H1 (cell line): Measurements from ENCODE around the gene NAGS. TPM values are rescaled to one million over a fixed set of nuclear protein-coding genes. Genes with fewer than 3 reads are reported as not detected.
A peak's percentile ranks its signal among the peaks of the same experiment; 100 is the strongest.

Experiments used
- CTCF ChIA-PET: fragments of 300-600 bp; sonication (Branson Sonifier 250); formaldehyde crosslinking; loops from one replicate; lab custom pipeline; 2021; ENCODE audit not compliant: partially characterized antibody; lab: Charles Lee
- POLR2A ChIA-PET: fragments of 300-600 bp; sonication (Branson Sonifier 250); formaldehyde crosslinking; loops from one replicate; lab custom pipeline; 2021; ENCODE audit warnings: inconsistent platforms; ENCODE audit not compliant: partially characterized antibody; lab: Charles Lee
- DNase-seq, 2 experiments: peaks; one replicate each; pipeline versions ENCODE4 v3.0.0 to v3.0.0-alpha.2; 2010 to 2022; ENCODE audit warnings: low spot score in 2 of 2, low read depth in 1 of 2, mixed read lengths in 1 of 2
- FAIRE-seq: peaks from 2 replicates; lab custom pipeline; 2011; peaks lifted over from hg19 to GRCh38; lab: Jason Lieb, UNC
- H2AFZ ChIP-seq: 2 replicates; pipeline ENCODE4 v1.8.1; 2012; ENCODE audit warnings: low read length, inconsistent platforms
- H2AK5ac ChIP-seq: 2 replicates; pipeline ENCODE4 v1.6.1; 2013; ENCODE audit warnings: low read depth, low read length
- H2BK120ac ChIP-seq: replicated peaks from 2 replicates; pipeline ENCODE3; 2013; ENCODE audit warnings: low read depth, low read length, inconsistent platforms
- H2BK12ac ChIP-seq: 2 replicates; pipeline ENCODE4 v1.6.1; 2013; ENCODE audit warnings: low read depth, low read length
- H2BK15ac ChIP-seq: 2 replicates; pipeline ENCODE4 v1.6.1; 2013; ENCODE audit warnings: low read length
- H2BK20ac ChIP-seq: 2 replicates; pipeline ENCODE4 v1.6.1; 2013; ENCODE audit warnings: low read length
- H2BK5ac ChIP-seq: 2 replicates; pipeline ENCODE4 v1.6.1; 2013; ENCODE audit warnings: low read depth, low read length
- H3K14ac ChIP-seq: 2 replicates; pipeline ENCODE4 v1.6.1; 2013; ENCODE audit warnings: inconsistent platforms; ENCODE audit not compliant: insufficient read length
- H3K18ac ChIP-seq: 2 replicates; pipeline ENCODE4 v1.6.1; 2013; ENCODE audit warnings: low read length; ENCODE audit errors: extremely low read depth
- H3K23ac ChIP-seq: 2 replicates; pipeline ENCODE4 v1.6.1; 2013; ENCODE audit warnings: inconsistent platforms; ENCODE audit not compliant: insufficient read length
- H3K23me2 ChIP-seq: 2 replicates; pipeline ENCODE4 v1.6.1; 2013; ENCODE audit warnings: low read depth, low read length
- H3K27ac ChIP-seq: 2 replicates; pipeline ENCODE4 v1.6.1; 2011; ENCODE audit warnings: low read depth, low read length, inconsistent platforms
- H3K27me3 ChIP-seq, 4 experiments: replicated peaks in 1 of 4; 1 replicate in 1 of 4; 2 replicates in 3 of 4; pipeline versions ENCODE4 v1.6.1 to v1.8.1; 2011 to 2013; ENCODE audit warnings: low read length in 3 of 4, mild to moderate bottlenecking in 3 of 4, inconsistent platforms in 2 of 4, mixed read lengths in 2 of 4, moderate library complexity in 1 of 4; ENCODE audit not compliant: control insufficient read depth in 3 of 4, insufficient read depth in 3 of 4; ENCODE audit errors: extremely low read depth in 1 of 4
- H3K36me3 ChIP-seq, 4 experiments: 2 replicates each; pipeline versions ENCODE4 v1.6.1 to v1.8.1; 2011 to 2013; ENCODE audit warnings: mild to moderate bottlenecking in 4 of 4, low read length in 3 of 4, moderate library complexity in 2 of 4, control low read depth in 1 of 4, inconsistent platforms in 1 of 4; ENCODE audit not compliant: insufficient read depth in 4 of 4, control insufficient read depth in 2 of 4
- H3K4ac ChIP-seq: replicated peaks from 2 replicates; pipeline ENCODE3; 2013; ENCODE audit warnings: low read length, low read depth, mixed read lengths, inconsistent platforms; ENCODE audit not compliant: insufficient read length
- H3K4me1 ChIP-seq, 4 experiments: replicated peaks in 1 of 4; 1 replicate in 1 of 4; 2 replicates in 3 of 4; pipeline versions ENCODE4 v1.6.1 to v1.8.1; 2011 to 2013; ENCODE audit warnings: low read length in 3 of 4, inconsistent platforms in 2 of 4, mixed read lengths in 1 of 4; ENCODE audit not compliant: insufficient read depth in 4 of 4, control insufficient read depth in 3 of 4
- H3K4me2 ChIP-seq, 2 experiments: 2 replicates each; pipeline versions ENCODE4 v1.6.1 to v1.8.1; 2011 to 2013; ENCODE audit warnings: low read depth in 2 of 2, low read length in 2 of 2, control low read depth in 1 of 2, inconsistent platforms in 1 of 2, mild to moderate bottlenecking in 1 of 2; ENCODE audit not compliant: insufficient read depth in 1 of 2
- H3K4me3 ChIP-seq, 4 experiments: fragments of 200-600, 300-600 bp in 1 of 4; sonication (generic), shearing (Covaris generic), sonication (Bioruptor Twin) in 1 of 4; 2 replicates each; pipeline versions ENCODE4 v1.5.1 to v1.8.1; 2011 to 2016; ENCODE audit warnings: low read length in 4 of 4, low read depth in 3 of 4, control low read depth in 2 of 4, inconsistent platforms in 2 of 4, mild to moderate bottlenecking in 2 of 4, mixed read lengths in 1 of 4, moderate library complexity in 1 of 4; ENCODE audit not compliant: insufficient read depth in 2 of 4; ENCODE audit errors: extremely low read depth in 1 of 4
- H3K56ac ChIP-seq: replicated peaks from 2 replicates; pipeline ENCODE3; 2013; ENCODE audit warnings: low read depth, mild to moderate bottlenecking, mixed read lengths, low read length, inconsistent platforms; ENCODE audit not compliant: insufficient read length
- H3K79me1 ChIP-seq: 2 replicates; pipeline ENCODE4 v1.6.1; 2013; ENCODE audit warnings: low read depth, low read length, control low read depth
- H3K79me2 ChIP-seq, 2 experiments: 2 replicates each; pipeline versions ENCODE4 v1.6.1 to v1.8.1; 2012 to 2013; ENCODE audit warnings: low read length in 2 of 2, mild to moderate bottlenecking in 2 of 2, inconsistent platforms in 1 of 2; ENCODE audit not compliant: insufficient read depth in 2 of 2, control insufficient read depth in 1 of 2
- H3K9ac ChIP-seq, 4 experiments: replicated peaks in 1 of 4; 1 replicate in 1 of 4; 2 replicates in 3 of 4; pipeline versions ENCODE4 v1.6.1 to v1.8.1; 2011 to 2013; ENCODE audit warnings: low read depth in 3 of 4, low read length in 3 of 4, control low read depth in 2 of 4, mild to moderate bottlenecking in 2 of 4, moderate library complexity in 2 of 4, inconsistent platforms in 1 of 4; ENCODE audit errors: extremely low read depth in 1 of 4
- H3K9me3 ChIP-seq, 2 experiments: 2 replicates each; pipeline versions ENCODE4 v1.6.1 to v1.8.1; 2012 to 2013; ENCODE audit warnings: mild to moderate bottlenecking in 2 of 2, moderate library complexity in 2 of 2, control low read depth in 1 of 2, inconsistent platforms in 1 of 2, low read depth in 1 of 2, low read length in 1 of 2, mixed read lengths in 1 of 2; ENCODE audit not compliant: insufficient read depth in 2 of 2
- H4K20me1 ChIP-seq, 2 experiments: replicated peaks in 1 of 2; 2 replicates each; pipeline versions ENCODE3 to v1.8.1; 2011 to 2013; ENCODE audit warnings: inconsistent platforms in 2 of 2, low read length in 2 of 2, mild to moderate bottlenecking in 1 of 2; ENCODE audit not compliant: insufficient read depth in 2 of 2, control insufficient read depth in 1 of 2
- H4K5ac ChIP-seq: 2 replicates; pipeline ENCODE4 v1.6.1; 2013; ENCODE audit warnings: low read length, low read depth, mixed read lengths, inconsistent platforms; ENCODE audit not compliant: insufficient read length
- H4K8ac ChIP-seq: 2 replicates; pipeline ENCODE4 v1.8.0; 2013; ENCODE audit warnings: mild to moderate bottlenecking, moderate library complexity, low read length, inconsistent platforms; ENCODE audit not compliant: insufficient read depth; ENCODE audit errors: extremely low read depth
- H4K91ac ChIP-seq: replicated peaks from 2 replicates; pipeline ENCODE3; 2013; ENCODE audit warnings: low read length, mixed read lengths, inconsistent platforms; ENCODE audit not compliant: insufficient read length
- BCL11A ChIP-seq, 2 experiments: IDR thresholded peaks; one replicate each; pipeline ENCODE4 v1.6.1; 2011; ENCODE audit warnings: low read depth in 2 of 2, low read length in 2 of 2, mild to moderate bottlenecking in 2 of 2
- CBX8 ChIP-seq: fragments of 300-800, 300-1000 bp; sonication (generic); IDR thresholded peaks from 2 replicates; pipeline ENCODE4 v1.7.1; 2016; ENCODE audit warnings: low read depth, low read length, borderline replicate concordance
- CHD1 ChIP-seq: IDR thresholded peaks from 2 replicates; pipeline ENCODE4 v1.6.1; 2012; ENCODE audit warnings: low read depth, low read length, improper control_type of control experiment
- CTBP2 ChIP-seq: IDR thresholded peaks from 2 replicates; pipeline ENCODE4 v1.7.0; 2011; ENCODE audit warnings: borderline replicate concordance, mild to moderate bottlenecking, moderate library complexity, mixed read lengths, low read length; ENCODE audit not compliant: insufficient read depth, insufficient read length
- GTF2F1 ChIP-seq: IDR thresholded peaks from 2 replicates; pipeline ENCODE4 v1.6.1; 2012; ENCODE audit warnings: low read depth, low read length, improper control_type of control experiment, borderline replicate concordance
- KDM1A ChIP-seq: fragments of 200-600, 300-600 bp; sonication (generic); IDR thresholded peaks from 2 replicates; pipeline ENCODE4 v1.7.1; 2016; ENCODE audit warnings: mild to moderate bottlenecking, low read length, borderline replicate concordance
- KDM4A ChIP-seq: IDR thresholded peaks from one replicate; pipeline ENCODE4 v1.7.1; 2012; ENCODE audit warnings: low read depth, mild to moderate bottlenecking, moderate library complexity, low read length, inconsistent platforms; ENCODE audit not compliant: severe bottlenecking
- POLR2A ChIP-seq, 2 experiments: IDR thresholded peaks; 1 replicate in 1 of 2; 2 replicates in 1 of 2; pipeline ENCODE4 v1.6.1; 2011; ENCODE audit warnings: low read depth in 2 of 2, low read length in 2 of 2, mild to moderate bottlenecking in 2 of 2; ENCODE audit errors: control extremely low read depth in 1 of 2
- SP1 ChIP-seq: IDR thresholded peaks from 2 replicates; pipeline ENCODE4 v1.6.1; 2011; ENCODE audit warnings: low read depth, low read length
- SUZ12 ChIP-seq: fragments of 200-600 bp; sonication (generic); IDR thresholded peaks from 2 replicates; pipeline ENCODE4 v1.6.1; 2012; ENCODE audit warnings: mild to moderate bottlenecking, inconsistent platforms, low read length, moderate library complexity, mixed read lengths
- TEAD4 ChIP-seq: IDR thresholded peaks from 2 replicates; pipeline ENCODE4 v1.6.1; 2012; ENCODE audit warnings: low read depth, low read length, inconsistent platforms, mixed read lengths
- WGBS, 2 experiments: shearing (Covaris generic) in 1 of 2; methylation state at CpG; one replicate each; pipeline versions ENCODE4 v1.1.6 to v1.1.7; 2013 to 2015; ENCODE audit warnings: low lambda C conversion rate in 2 of 2, mixed read lengths in 2 of 2, inconsistent platforms in 1 of 2, low coverage in 1 of 2, missing lambda C conversion rate in 1 of 2; ENCODE audit not compliant: insufficient replicate concordance in 2 of 2, insufficient coverage in 1 of 2, insufficient read length in 1 of 2; ENCODE audit errors: extremely low coverage in 1 of 2, missing lambda C conversion rate in 1 of 2; 5-methylcytosine and 5-hydroxymethylcytosine counted together
- polyA plus RNA-seq, 7 experiments: library from polyadenylated mRNA; depleted of rRNA in 3 of 7; stranded (reverse) in 5 of 7; unstranded in 2 of 7; fragments of >200 nt in 5 of 7; fragments of 200-250 nt in 2 of 7; gene quantifications; 1 replicate in 5 of 7; 2 replicates in 1 of 7; 4 replicates in 1 of 7; pipeline versions ENCODE4 v1.2.1 to v1.2.3, GENCODE V29; 2011 to 2013; ENCODE audit warnings: missing spikeins in 2 of 7, mixed read lengths in 2 of 7
- total RNA-seq: library from RNA; stranded (reverse); fragmentation: NEBNext Ultra II Directional; extraction: Animal tissue kit (Norgen Biotek cat#: 25700); gene quantifications from 2 replicates; pipeline ENCODE4 v1.2.1, GENCODE V29; 2021
- TF ChIP-seq, protein P1 (sequence below): IDR thresholded peaks from 2 replicates; pipeline ENCODE4 v1.6.1; 2012; ENCODE audit warnings: inconsistent platforms

The NAGS gene
- total and polyA plus RNA-seq, 2 of the 8 experiments (the other 6 are each of a cell fraction or from before 2014, with no cell fraction given) = 4.0 to 5.1 TPM

- no peaks in the 10 kb centered on the region for H3K36me3 ChIP-seq
- H4K5ac ChIP-seq = no peak overlapping the region
- no peaks in the 10 kb centered on the region for H3K79me2 ChIP-seq
- H3K14ac ChIP-seq = no peak overlapping the region
- peak overlapping the region in 1 of 4 experiments; percentile 30; a peak in 3 of 7 replicates for H3K9ac ChIP-seq
- H3K4ac ChIP-seq = no peak overlapping the region
- no peak overlapping the region for H2BK120ac ChIP-seq
- no peak overlapping the region for H3K18ac ChIP-seq
- H4K8ac ChIP-seq = no peak overlapping the region
- no peaks in the 10 kb centered on the region for H3K9me3 ChIP-seq
- no peak overlapping the region for H3K4me2 ChIP-seq
- 0 out of 2 replicates have a peak overlapping the region, but pooled peaks have one; percentile 21 for H2AFZ ChIP-seq
- H2AK5ac ChIP-seq = no peak overlapping the region
- H4K91ac ChIP-seq = no peak overlapping the region
- H3K4me3 ChIP-seq = no peak overlapping the region
- H2BK12ac ChIP-seq = no peak overlapping the region
- H3K23ac ChIP-seq = no peak overlapping the region
- no peak overlapping the region for H2BK15ac ChIP-seq
- 81% methylated on average over 14 of the region's 14 CpGs; no CpG with 5 or more reads in 1 of the 2 experiments for WGBS, 2 experiments
- H2BK20ac ChIP-seq = no peak overlapping the region
- ChIA-PET CTCF (interaction anchor here (0.8 to 2.4 kb wide), 4 partner anchors 9 to 94 kb away, joined by 3 to 14 read pairs (median 6); no protein-coding TSS in a partner anchor), POLR2A (interaction anchor here (1.7 kb wide), 1 partner anchor 32 kb away, joined by 3 read pairs; no protein-coding TSS in a partner anchor)
- H3K56ac ChIP-seq = no peak overlapping the region
- H3K79me1 ChIP-seq = no peaks in the 10 kb centered on the region
- no peak overlapping the region for H3K27ac ChIP-seq
- no peak overlapping the region for H2BK5ac ChIP-seq
- H3K23me2 ChIP-seq = no peaks in the 10 kb centered on the region
- no peaks in the 10 kb centered on the region for H3K27me3 ChIP-seq
- no peaks in the 10 kb centered on the region for H4K20me1 ChIP-seq
- DNase-seq (no peak), FAIRE-seq (no peak)
- H3K4me1 ChIP-seq = no peaks in the 10 kb centered on the region
- TF ChIP-seq CHD1 (no peak), SUZ12 (no peak), CBX8 (no peak), TEAD4 (no peak), KDM4A (no peak), SP1 (no peak), KDM1A (no peak), POLR2A (IDR thresholded peaks at IDR 0.05; ENCODE audit: control extremely low read depth in 1 of 2, low read depth in 2 of 2, low read length in 2 of 2) (no peak), BCL11A (IDR thresholded peaks at IDR 0.05; ENCODE audit: low read depth in 2 of 2, low read length in 2 of 2) (no peak), CTBP2 (no peak), GTF2F1 (no peak)
- TF ChIP-seq, protein P1, sequence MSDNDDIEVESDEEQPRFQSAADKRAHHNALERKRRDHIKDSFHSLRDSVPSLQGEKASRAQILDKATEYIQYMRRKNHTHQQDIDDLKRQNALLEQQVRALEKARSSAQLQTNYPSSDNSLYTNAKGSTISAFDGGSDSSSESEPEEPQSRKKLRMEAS = no peak
Observed at GRCh38 chr17:43974382-43975266, 29.8 kb upstream of the NAGS start.
